Activated CD4-positive, alpha-beta memory T cell treated with anti-CD3 and anti-CD28 coated beads, Interleukin-2, amount 10 ng/mL, durations not matched to agents 7 days and 5 days (primary cell): ENCODE results near the gene PAMR1. TPM values are rescaled to one million over a fixed set of nuclear protein-coding genes. Genes with fewer than 3 reads are reported as not detected.

ENCODE experiments used
- CTCF ChIA-PET: fragments of 350-600 bp; sonication (Branson Sonifier 250); formaldehyde crosslinking; loops from one replicate; lab custom pipeline; 2021; ENCODE audit warnings: antibody characterized with exemption, inconsistent platforms; lab: Charles Lee
- POLR2A ChIA-PET: fragments of 350-600 bp; sonication (Branson Sonifier 250); formaldehyde crosslinking; loops from one replicate; lab custom pipeline; 2021; ENCODE audit warnings: antibody characterized with exemption; lab: Charles Lee
- DNase-seq: peaks from one replicate; pipeline ENCODE4 v3.0.0-alpha.2; 2020
- H3K27ac Mint-ChIP-seq: one replicate; pipeline ENCODE4 v1.8.0; 2021; ENCODE audit warnings: mild to moderate bottlenecking, mixed read lengths
- H3K27me3 Mint-ChIP-seq: one replicate; pipeline ENCODE4 v1.8.0; 2021; ENCODE audit warnings: mixed read lengths
- H3K36me3 Mint-ChIP-seq: one replicate; pipeline ENCODE4 v1.8.0; 2021; ENCODE audit warnings: low read depth, mixed read lengths
- H3K4me1 Mint-ChIP-seq: one replicate; pipeline ENCODE4 v1.8.0; 2021; ENCODE audit warnings: mixed read lengths
- H3K4me3 Mint-ChIP-seq: one replicate; pipeline ENCODE4 v1.8.0; 2021; ENCODE audit warnings: mild to moderate bottlenecking, mixed read lengths
- H3K9me3 Mint-ChIP-seq: one replicate; pipeline ENCODE4 v1.8.0; 2021; ENCODE audit warnings: mixed read lengths
- total RNA-seq, 2 experiments: library from RNA; stranded (reverse); gene quantifications; one replicate each; pipeline ENCODE4 v1.2.3, GENCODE V29; 2021

The PAMR1 gene
- total RNA-seq, 2 experiments from 2014 or later = not detected

GRCh38 chr11:35391922-35392688 lies 133.3 kb downstream of the PAMR1 start:
- peak; percentile 84 for DNase-seq
- Mint-ChIP-seq H3K9me3 (no peaks in the 10 kb centered on the region), H3K4me1 (peaks cover 19% of the 10 kb centered on the region), H3K27me3 (peaks cover 18% of the 10 kb centered on the region), H3K4me3 (no peak overlapping the region), H3K27ac (no peak overlapping the region), H3K36me3 (no peaks in the 10 kb centered on the region)
- CTCF ChIA-PET = interaction anchor here (0.8 to 4.2 kb wide), 25 partner anchors 10 to 879 kb away, joined by 3 to 42 read pairs (median 5); no protein-coding TSS in a partner anchor
- POLR2A ChIA-PET = interaction anchor here (1.3 kb wide), 1 partner anchor 252 kb away, joined by 3 read pairs; no protein-coding TSS in a partner anchor

DNA sequence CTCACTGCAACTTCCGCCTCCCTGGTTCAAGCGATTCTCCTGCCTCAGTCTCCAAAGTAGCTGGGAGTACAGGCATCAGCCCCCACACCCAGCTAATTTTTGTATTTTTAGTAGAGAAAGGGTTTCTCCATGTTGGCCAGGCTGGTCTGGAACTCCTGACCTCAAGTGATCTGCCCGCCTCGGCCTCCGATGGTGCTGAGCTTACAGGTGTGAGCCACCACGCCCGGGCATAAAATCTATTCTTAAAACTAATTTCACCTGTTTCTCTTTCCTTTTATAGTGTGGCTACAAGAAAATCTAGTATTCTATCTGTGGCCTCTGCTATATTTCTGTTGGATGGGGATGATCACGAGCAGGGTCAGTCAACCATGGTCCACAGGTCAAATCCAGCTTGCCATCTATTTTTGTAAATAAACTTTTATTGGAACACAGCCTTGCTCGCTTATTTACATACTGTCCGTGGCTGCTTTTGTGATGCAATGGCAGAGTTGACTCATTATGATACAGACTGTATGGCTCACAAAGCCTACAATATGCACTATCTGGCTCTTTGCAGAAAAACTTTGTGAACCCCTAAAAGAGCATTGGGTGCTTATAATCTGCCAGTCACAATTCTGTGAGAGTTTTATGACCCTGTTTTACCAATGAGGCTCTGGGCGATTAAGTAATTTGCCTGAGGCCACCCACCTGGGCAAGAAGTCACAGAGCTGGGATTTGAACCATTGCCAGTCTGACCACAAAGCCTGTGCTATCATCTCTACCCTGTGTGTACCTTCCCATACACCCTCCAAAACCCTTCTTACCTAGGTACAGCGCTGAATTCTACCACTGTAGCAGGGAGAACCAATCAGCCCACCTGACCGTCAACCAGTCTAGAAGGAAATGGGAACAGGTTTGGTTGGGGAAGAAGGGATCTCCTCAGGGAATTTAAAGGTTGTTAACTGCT lies 134.4 kb downstream of the PAMR1 start:
- POLR2A ChIA-PET = interaction anchor here (0.9 to 1.3 kb wide), 2 partner anchors 225 to 251 kb away, joined by 3 read pairs; no protein-coding TSS in a partner anchor
- Mint-ChIP-seq H3K36me3 (no peaks in the 10 kb centered on the region), H3K4me1 (peaks cover 19% of the 10 kb centered on the region), H3K4me3 (no peak overlapping the region), H3K27me3 (peaks cover 18% of the 10 kb centered on the region), H3K9me3 (no peaks in the 10 kb centered on the region), H3K27ac (no peak overlapping the region)
- CTCF ChIA-PET = interaction anchor here (0.8 to 4.2 kb wide), 24 partner anchors 10 to 878 kb away, joined by 3 to 42 read pairs (median 5); no protein-coding TSS in a partner anchor
- peak; percentile 45 for DNase-seq

DNA sequence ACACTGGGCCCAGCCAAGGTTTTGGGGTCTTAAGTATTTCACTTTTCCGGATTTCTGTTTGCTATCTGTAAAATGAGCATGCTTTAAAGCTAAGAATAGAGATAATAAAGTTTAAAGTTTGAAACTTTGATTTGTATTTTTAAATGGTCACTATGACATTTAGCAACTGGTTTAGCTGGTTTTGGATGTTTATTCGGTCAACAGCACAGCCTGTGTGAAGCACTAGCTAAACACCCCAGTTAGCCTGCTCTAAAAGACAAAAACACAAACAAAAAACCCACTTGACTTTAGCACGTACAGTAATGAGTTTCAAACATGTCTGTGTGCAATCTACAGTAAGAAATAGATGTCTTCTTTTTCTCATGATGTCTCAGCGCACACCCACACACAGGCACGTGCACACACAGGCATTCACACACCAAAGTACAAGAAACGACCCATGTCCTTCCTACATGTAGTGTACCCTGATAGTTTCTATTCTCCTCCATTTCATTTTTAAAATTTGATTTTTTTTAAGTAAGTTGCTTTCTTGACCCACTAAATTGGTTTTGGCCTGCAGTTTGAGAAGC lies 135.4 kb downstream of the PAMR1 start:
- peaks cover 18% of the 10 kb centered on the region for H3K27me3 Mint-ChIP-seq
- H3K36me3 Mint-ChIP-seq = no peaks in the 10 kb centered on the region
- CTCF ChIA-PET = interaction anchor here (0.6 to 3.7 kb wide), 6 partner anchors 207 to 805 kb away, joined by 3 to 24 read pairs (median 4); no protein-coding TSS in a partner anchor
- no peak for DNase-seq
- H3K27ac Mint-ChIP-seq = no peak overlapping the region
- peaks cover 19% of the 10 kb centered on the region for H3K4me1 Mint-ChIP-seq
- POLR2A ChIA-PET = no interaction called here
- H3K9me3 Mint-ChIP-seq = no peaks in the 10 kb centered on the region
- H3K4me3 Mint-ChIP-seq = no peak overlapping the region

DNA sequence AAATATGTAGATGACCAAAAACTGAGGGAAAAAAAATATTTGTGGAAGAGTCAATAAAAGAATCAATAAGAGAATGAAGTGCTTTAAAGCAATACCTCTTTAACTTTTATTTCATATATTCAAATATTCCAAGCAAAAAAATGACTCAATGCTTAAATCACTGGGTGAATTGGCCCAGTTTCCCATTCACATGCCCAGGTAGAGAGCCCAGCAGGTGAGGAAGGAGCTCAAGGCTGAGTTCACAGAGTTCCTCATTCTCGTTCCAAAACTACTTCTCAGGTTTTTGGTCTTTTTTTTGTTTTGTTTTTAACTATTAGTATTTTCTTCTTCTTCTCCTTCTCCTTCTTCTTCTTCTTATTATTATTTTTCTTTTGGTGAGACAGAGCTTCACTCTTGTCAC lies 136.3 kb downstream of the PAMR1 start:
- ChIA-PET POLR2A (no interaction called here), CTCF (interaction anchor here (0.6 to 1.5 kb wide), 3 partner anchors 389 to 500 kb away, joined by 3 to 4 read pairs (median 3); no protein-coding TSS in a partner anchor)
- Mint-ChIP-seq H3K27me3 (peaks cover 13% of the 10 kb centered on the region), H3K4me1 (peaks cover 19% of the 10 kb centered on the region), H3K9me3 (no peaks in the 10 kb centered on the region), H3K27ac (no peak overlapping the region), H3K36me3 (no peaks in the 10 kb centered on the region), H3K4me3 (no peak overlapping the region)
- no peak for DNase-seq

DNA sequence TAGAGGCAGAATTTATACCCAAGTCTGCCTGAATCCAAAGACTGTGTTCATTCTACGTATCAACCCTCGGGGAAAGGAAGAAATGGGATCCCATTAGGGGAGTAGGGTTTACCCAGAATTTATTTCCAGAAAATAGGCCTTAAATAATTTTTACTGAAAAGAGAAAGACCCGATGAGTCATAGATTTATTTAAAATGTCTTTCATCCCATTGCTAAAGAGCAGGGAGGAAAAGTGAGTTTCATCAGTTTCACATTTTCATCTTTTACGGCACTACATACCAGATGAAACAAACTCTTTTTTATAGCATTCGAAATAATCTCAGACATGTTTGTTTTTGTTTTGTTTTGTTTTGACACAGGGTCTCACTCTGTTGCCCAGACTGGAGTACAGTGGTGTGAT lies 137.4 kb downstream of the PAMR1 start:
- peaks cover 19% of the 10 kb centered on the region for H3K4me1 Mint-ChIP-seq
- peaks cover 3% of the 10 kb centered on the region for H3K27me3 Mint-ChIP-seq
- no peak overlapping the region for H3K27ac Mint-ChIP-seq
- CTCF ChIA-PET = interaction anchor here (1.2 to 1.5 kb wide), 2 partner anchors 459 to 463 kb away, joined by 3 to 4 read pairs; no protein-coding TSS in a partner anchor
- H3K36me3 Mint-ChIP-seq = no peaks in the 10 kb centered on the region
- POLR2A ChIA-PET = no interaction called here
- no peaks in the 10 kb centered on the region for H3K9me3 Mint-ChIP-seq
- H3K4me3 Mint-ChIP-seq = no peak overlapping the region
- DNase-seq = no peak

DNA sequence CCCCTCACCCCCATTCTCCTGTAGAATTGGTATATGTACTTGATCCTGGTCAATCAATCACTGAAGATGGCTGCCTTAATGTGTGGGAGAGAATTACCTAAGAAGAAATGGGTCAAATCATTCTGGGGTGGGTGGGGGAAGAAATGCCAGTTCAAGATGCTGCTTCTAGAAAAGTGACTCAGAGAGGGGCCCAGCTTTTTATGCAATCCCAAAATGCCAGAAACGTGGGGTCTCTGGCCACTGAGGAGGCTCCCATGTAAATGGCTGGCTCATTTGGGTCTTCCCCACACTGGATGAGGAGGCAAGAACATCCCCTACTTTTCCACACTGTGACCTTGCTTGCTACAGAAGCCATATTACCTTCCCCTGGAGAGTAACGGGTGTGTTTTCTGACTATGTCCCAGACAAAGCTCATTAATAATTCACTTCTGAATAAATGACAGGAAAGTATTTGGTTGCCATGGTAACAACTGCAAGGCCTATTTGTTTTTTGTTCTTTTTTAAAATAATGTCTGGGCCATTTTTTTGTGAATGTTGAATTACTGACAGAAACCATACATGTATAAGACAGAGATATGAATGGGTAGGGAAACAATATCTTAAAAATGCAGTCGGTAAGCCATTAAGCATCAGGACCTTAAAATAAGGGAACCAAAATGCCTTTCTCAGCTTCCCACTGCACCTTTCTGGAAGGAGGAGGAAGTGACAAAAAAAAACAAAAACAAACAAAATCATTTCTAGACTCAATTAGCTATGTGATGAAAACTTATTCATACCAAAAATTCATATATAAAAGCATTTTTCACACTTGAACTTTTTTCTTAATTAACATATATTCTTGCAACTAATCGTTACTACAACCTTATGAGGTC lies 138.1 kb downstream of the PAMR1 start:
- H3K27ac Mint-ChIP-seq = no peak overlapping the region
- H3K9me3 Mint-ChIP-seq = no peaks in the 10 kb centered on the region
- ChIA-PET CTCF (interaction anchor here (1.2 to 1.5 kb wide), 2 partner anchors 458 to 462 kb away, joined by 3 to 4 read pairs; no protein-coding TSS in a partner anchor), POLR2A (no interaction called here)
- no peaks in the 10 kb centered on the region for H3K36me3 Mint-ChIP-seq
- DNase-seq = no peak
- peaks cover 3% of the 10 kb centered on the region for H3K27me3 Mint-ChIP-seq
- peaks cover 19% of the 10 kb centered on the region for H3K4me1 Mint-ChIP-seq
- H3K4me3 Mint-ChIP-seq = no peak overlapping the region

DNA sequence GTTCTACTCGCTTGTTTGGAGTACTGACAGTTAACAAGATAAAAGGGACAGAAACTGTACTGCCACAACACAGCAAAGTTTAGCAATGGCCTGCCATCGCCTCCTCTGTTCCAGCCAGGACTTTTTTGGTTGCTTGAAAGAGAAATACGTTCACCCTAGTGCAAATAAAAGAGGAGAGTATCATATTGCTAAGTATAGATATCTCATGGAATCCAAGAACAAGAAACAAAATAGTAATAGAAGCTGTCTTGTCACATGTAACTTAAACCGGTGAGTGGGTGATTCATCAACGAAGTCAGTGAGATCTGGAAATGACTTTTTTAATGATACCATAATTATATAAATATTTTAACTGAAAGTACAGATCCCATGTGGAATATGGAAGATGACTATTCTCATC lies 141.5 kb downstream of the PAMR1 start:
- H3K27me3 Mint-ChIP-seq = peaks cover 4% of the 10 kb centered on the region
- H3K4me1 Mint-ChIP-seq = no peaks in the 10 kb centered on the region
- H3K4me3 Mint-ChIP-seq = no peak overlapping the region

More for the DNA sequence above, 141.5 kb downstream of the PAMR1 start:
- no peak for DNase-seq
- Mint-ChIP-seq H3K27ac (no peak overlapping the region), H3K9me3 (no peaks in the 10 kb centered on the region), H3K36me3 (no peaks in the 10 kb centered on the region)
- ChIA-PET POLR2A (no interaction called here), CTCF (no interaction called here)

Other genes starting within 250 kb of the PAMR1 start
- gene SLC1A2, start 106.1 kb downstream of the PAMR1 start, total RNA-seq = not detected
- gene FJX1, start 92.8 kb upstream of the PAMR1 start, total RNA-seq = under 1 TPM in 1 of 2 experiments, not detected in 1; 0.08 TPM
- gene TRIM44, start 137.2 kb upstream of the PAMR1 start, total RNA-seq = 10 to 100 TPM; 17.7 to 20.8 TPM